ENCODE measurements around the gene TIGD7. TPM values are rescaled to one million over a fixed set of nuclear protein-coding genes. Genes with fewer than 3 reads are reported as not detected.

The TIGD7 gene
- total and polyA plus RNA-seq, 2 of the 8 experiments (the other 6 are each of a cell fraction or from before 2014, with no cell fraction given) = 3.0 to 8.9 TPM

DNA sequence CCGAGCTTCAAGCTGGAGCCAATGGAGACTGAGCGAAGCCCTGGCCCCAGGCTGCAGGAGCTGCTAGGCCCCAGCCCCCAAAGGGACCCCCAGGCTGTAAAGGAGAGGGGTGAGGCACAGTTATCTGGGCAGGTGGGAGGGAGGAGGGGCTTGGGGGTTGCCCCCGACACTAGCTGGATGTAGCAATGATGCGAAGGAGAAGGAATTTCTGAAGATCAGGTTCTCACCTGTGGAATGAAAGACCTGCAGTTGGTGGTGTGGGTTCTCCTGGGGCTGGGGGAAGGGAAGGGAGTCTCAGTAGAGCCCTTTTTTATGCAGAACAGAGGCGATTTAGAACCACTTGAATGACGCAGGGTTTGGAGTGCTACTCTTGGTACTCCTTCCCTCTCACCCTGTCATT lies 20.1 kb downstream of the TIGD7 start:
- Histone ChIP-seq H3K23ac (ENCODE audit: insufficient read length) (no peak overlapping the region), H2BK12ac (ENCODE audit: low read depth, low read length) (no peak overlapping the region), H3K4ac (replicated peaks; ENCODE audit: insufficient read length, low read depth, low read length) (no peak overlapping the region), H3K23me2 (ENCODE audit: low read depth, low read length) (peaks cover 8% of the 10 kb centered on the region), H2BK5ac (ENCODE audit: low read depth, low read length) (no peak overlapping the region), H4K91ac (replicated peaks; ENCODE audit: insufficient read length, low read length) (no peak overlapping the region), H2BK120ac (replicated peaks; ENCODE audit: low read depth, low read length) (no peak overlapping the region), H3K79me2 (ENCODE audit: control insufficient read depth in 1 of 2, insufficient read depth in 2 of 2, low read length in 2 of 2) (peaks cover 20 to 52% of the 10 kb centered on the region in 2 experiments), H3K18ac (ENCODE audit: extremely low read depth, low read length) (no peak overlapping the region), H3K27ac (ENCODE audit: low read depth, low read length) (no peak overlapping the region), H3K14ac (ENCODE audit: insufficient read length) (no peak overlapping the region), H2AFZ (ENCODE audit: low read length) (no peak overlapping the region), H4K8ac (ENCODE audit: extremely low read depth, insufficient read depth, low read length) (no peak overlapping the region; the same call in 1 of the 2 replicates), H3K9ac (replicated peaks in 1 of 4; ENCODE audit: extremely low read depth in 1 of 4, low read depth in 3 of 4, low read length in 3 of 4) (no peak overlapping the region), H3K56ac (replicated peaks; ENCODE audit: insufficient read length, low read depth, low read length) (no peak overlapping the region), H3K4me1 (replicated peaks in 1 of 4; ENCODE audit: control insufficient read depth in 3 of 4, insufficient read depth in 4 of 4, low read length in 3 of 4) (peaks cover 0 to 8% (median 1%) of the 10 kb centered on the region in 4 experiments; a peak in 4 of 7 replicates), H3K79me1 (ENCODE audit: low read depth, low read length) (peaks cover 12% of the 10 kb centered on the region), H3K4me2 (ENCODE audit: insufficient read depth in 1 of 2, low read depth in 2 of 2, low read length in 2 of 2) (peak overlapping the region; percentile 99), H4K20me1 (replicated peaks in 1 of 2; ENCODE audit: control insufficient read depth in 1 of 2, insufficient read depth in 2 of 2, low read length in 2 of 2) (peaks cover 5 to 9% of the 10 kb centered on the region in 2 experiments), H2AK5ac (ENCODE audit: low read depth, low read length) (no peak overlapping the region), H3K9me3 (ENCODE audit: insufficient read depth in 2 of 2, low read depth in 1 of 2, low read length in 1 of 2) (peaks cover 28 to 34% of the 10 kb centered on the region in 2 experiments), H4K5ac (ENCODE audit: insufficient read length, low read depth, low read length) (no peak overlapping the region), H3K36me3 (ENCODE audit: control insufficient read depth in 2 of 4, insufficient read depth in 4 of 4, low read length in 3 of 4) (peaks cover 17 to 46% (median 35%) of the 10 kb centered on the region in 4 experiments), H3K4me3 (ENCODE audit: extremely low read depth in 1 of 4, insufficient read depth in 2 of 4, low read depth in 3 of 4, low read length in 4 of 4) (peak overlapping the region; percentile 81 to 99 (median 97); a peak in 5 of 8 replicates), H2BK15ac (ENCODE audit: low read length) (no peak overlapping the region), H2BK20ac (ENCODE audit: low read length) (no peak overlapping the region), H3K27me3 (replicated peaks in 1 of 4; ENCODE audit: control insufficient read depth in 3 of 4, extremely low read depth in 1 of 4, insufficient read depth in 3 of 4, low read length in 3 of 4) (no peaks in the 10 kb centered on the region)
- ChIA-PET POLR2A (ENCODE audit: partially characterized antibody) (interaction anchor here (0.8 to 5.3 kb wide), 10 partner anchors 8 to 200 kb away, joined by 3 to 64 read pairs (median 6); partner anchors contain the start of genes TIGD7 and ZNF75A), CTCF (ENCODE audit: partially characterized antibody) (interaction anchor here (0.9 kb wide), 1 partner anchor 18 kb away, joined by 6 read pairs; no protein-coding TSS in a partner anchor)
- FAIRE-seq (no peak), DNase-seq (ENCODE audit: low read depth in 1 of 2, low spot score in 2 of 2) (no peak)
- WGBS, 2 experiments (ENCODE audit: extremely low coverage in 1 of 2, insufficient coverage in 1 of 2, insufficient read length in 1 of 2, insufficient replicate concordance in 2 of 2, low coverage in 1 of 2, low lambda C conversion rate in 2 of 2, missing lambda C conversion rate in 1 of 2) = 75% methylated on average over 5 of the region's 6 CpGs; no CpG with 5 or more reads in 1 of the 2 experiments
- no peak for TF ChIP-seq SIRT6 (IDR thresholded peaks at IDR 0.05; ENCODE audit: low read length)
- TF ChIP-seq BRCA1 (IDR thresholded peaks at IDR 0.05; ENCODE audit: low read depth, low read length) = no peak
- no peak for TF ChIP-seq CEBPB (IDR thresholded peaks at IDR 0.05; ENCODE audit: low read depth, low read length)
- no peak for TF ChIP-seq SP1 (IDR thresholded peaks at IDR 0.05; ENCODE audit: low read depth, low read length)
- TF ChIP-seq CHD1 (IDR thresholded peaks at IDR 0.05; ENCODE audit: low read depth, low read length) = no peak
- no peak for TF ChIP-seq KDM4A (IDR thresholded peaks at IDR 0.05; ENCODE audit: low read depth, low read length, severe bottlenecking)
- TF ChIP-seq NRF1 (IDR thresholded peaks at IDR 0.05; ENCODE audit: low read depth, low read length) = no peak
- no peak for TF ChIP-seq RFX5 (IDR thresholded peaks at IDR 0.05; ENCODE audit: borderline replicate concordance, low read depth, low read length)
- no peak for TF ChIP-seq JUN (IDR thresholded peaks at IDR 0.05; ENCODE audit: low read depth, low read length)
- TF ChIP-seq POLR2AphosphoS5 (IDR thresholded peaks at IDR 0.05; ENCODE audit: low read depth, low read length) = no peak
- TF ChIP-seq CHD2 (IDR thresholded peaks at IDR 0.05; ENCODE audit: low read length) = no peak
- TF ChIP-seq FOSL1 (IDR thresholded peaks at IDR 0.05; ENCODE audit: insufficient read depth, low read depth, low read length) = no peak
- TF ChIP-seq MAFK (IDR thresholded peaks at IDR 0.05; ENCODE audit: low read depth, low read length) = no peak
- no peak for TF ChIP-seq BACH1 (IDR thresholded peaks at IDR 0.05; ENCODE audit: low read length)
- TF ChIP-seq ZNF274 (IDR thresholded peaks at IDR 0.05; ENCODE audit: borderline replicate concordance, extremely low read depth, low read length) = no peak
